Muscle layer of colon (tissue), 2 donors: Measurements from ENCODE around the gene JUNB.

Experiments used
- H3K27ac ChIP-seq: one replicate; pipeline ENCODE4 v1.7.0; 2013; ENCODE audit warnings: low read depth, mild to moderate bottlenecking, low read length, moderate library complexity
- H3K27me3 ChIP-seq, 2 donors: one replicate each; pipeline ENCODE4 v1.7.0; 2013; ENCODE audit warnings: low read length in 2 of 2, mild to moderate bottlenecking in 2 of 2; ENCODE audit not compliant: insufficient read depth in 2 of 2, control insufficient read depth in 1 of 2
- H3K36me3 ChIP-seq: one replicate; pipeline ENCODE4 v1.7.0; 2013; ENCODE audit warnings: mild to moderate bottlenecking, low read length; ENCODE audit not compliant: insufficient read depth
- H3K4me1 ChIP-seq: one replicate; pipeline ENCODE4 v1.7.0; 2013; ENCODE audit warnings: mild to moderate bottlenecking, low read length; ENCODE audit not compliant: insufficient read depth
- H3K4me3 ChIP-seq, 2 donors: one replicate each; pipeline ENCODE4 v1.7.0; 2013; ENCODE audit warnings: low read length in 2 of 2, low read depth in 1 of 2, mild to moderate bottlenecking in 1 of 2, moderate library complexity in 1 of 2
- H3K9ac ChIP-seq: one replicate; pipeline ENCODE4 v1.7.0; 2013; ENCODE audit warnings: low read length
- H3K9me3 ChIP-seq: one replicate; pipeline ENCODE4 v1.7.0; 2013; ENCODE audit warnings: mild to moderate bottlenecking, low read length
- donor health status: abdominal sarcoma.
- donor health status: Adenocarcinoma of cecum.

The JUNB gene

GRCh38 chr19:12791345-12792050, at the start of gene JUNB:
Gene JUNB (plus strand): TSS chr19:12791486. CDS start chr19:12791772, 286 bp downstream.
- peaks cover 36% of the 10 kb centered on the region for H3K4me1 ChIP-seq

GRCh38 chr19:12745166-12745897, 46.0 kb upstream of the JUNB start:
- Histone ChIP-seq H3K36me3 (peaks cover 15% of the 10 kb centered on the region), H3K27ac (no peak overlapping the region)

More at GRCh38 chr19:12791345-12792050, at the start of gene JUNB:
- Histone ChIP-seq H3K36me3 (no peaks in the 10 kb centered on the region), H3K9me3 (no peaks in the 10 kb centered on the region), H3K27ac (peak within 1 kb of the TSS; percentile 99), H3K4me3 (peak within 1 kb of the TSS; percentile 82 to 90), H3K27me3 (no peaks in the 10 kb centered on the region), H3K9ac (peak within 1 kb of the TSS; percentile 99)

GRCh38 chr19:12748489-12748888, 42.8 kb upstream of the JUNB start:
- peaks cover 5% of the 10 kb centered on the region for H3K9me3 ChIP-seq
- H3K4me1 ChIP-seq, result no peaks in the 10 kb centered on the region
- H3K27me3 ChIP-seq, result peaks cover 0 to 15% of the 10 kb centered on the region in 2 donors
- H3K9ac ChIP-seq, result no peak overlapping the region
- no peak overlapping the region for H3K4me3 ChIP-seq
- no peak overlapping the region for H3K27ac ChIP-seq
- H3K36me3 ChIP-seq, result peaks cover 15% of the 10 kb centered on the region

More at GRCh38 chr19:12745166-12745897, 46.0 kb upstream of the JUNB start:
- peaks cover 5% of the 10 kb centered on the region for H3K9me3 ChIP-seq
- H3K4me1 ChIP-seq, result no peaks in the 10 kb centered on the region
- H3K27me3 ChIP-seq, result peaks cover 0 to 8% of the 10 kb centered on the region in 2 donors
- no peak overlapping the region for H3K9ac ChIP-seq
- no peak overlapping the region for H3K4me3 ChIP-seq

GRCh38 chr19:12749938-12750521, 41.3 kb upstream of the JUNB start:
- peaks cover 0 to 15% of the 10 kb centered on the region in 2 donors for H3K27me3 ChIP-seq
- H3K4me1 ChIP-seq, result no peaks in the 10 kb centered on the region
- peaks cover 5% of the 10 kb centered on the region for H3K9me3 ChIP-seq
- peaks cover 9% of the 10 kb centered on the region for H3K36me3 ChIP-seq
- H3K4me3 ChIP-seq, result no peak overlapping the region
- no peak overlapping the region for H3K27ac ChIP-seq
- H3K9ac ChIP-seq, result no peak overlapping the region

GRCh38 chr19:12750851-12751250, 40.4 kb upstream of the JUNB start:
- Histone ChIP-seq H3K9me3 (peaks cover 5% of the 10 kb centered on the region), H3K36me3 (peaks cover 9% of the 10 kb centered on the region), H3K4me3 (no peak overlapping the region), H3K27ac (no peak overlapping the region), H3K27me3 (peaks cover 0 to 15% of the 10 kb centered on the region in 2 donors), H3K9ac (no peak overlapping the region), H3K4me1 (no peaks in the 10 kb centered on the region)

GRCh38 chr19:12751635-12752034, 39.7 kb upstream of the JUNB start, which contains the start of gene BEST2:
Gene BEST2 (plus strand): TSS chr19:12751791. CDS start chr19:12752593, 802 bp downstream.
- no peak within 1 kb of the TSS for H3K9ac ChIP-seq
- H3K4me3 ChIP-seq, result no peak within 1 kb of the TSS
- peaks cover 0 to 15% of the 10 kb centered on the region in 2 donors for H3K27me3 ChIP-seq

GRCh38 chr19:12752056-12752781, 39.1 kb upstream of the JUNB start:
- H3K27me3 ChIP-seq, result peaks cover 0 to 15% of the 10 kb centered on the region in 2 donors
- H3K4me3 ChIP-seq, result no peak overlapping the region
- H3K9ac ChIP-seq, result no peak overlapping the region
- no peak overlapping the region for H3K27ac ChIP-seq
- H3K4me1 ChIP-seq, result no peaks in the 10 kb centered on the region
- H3K36me3 ChIP-seq, result peaks cover 9% of the 10 kb centered on the region
- peaks cover 5% of the 10 kb centered on the region for H3K9me3 ChIP-seq

More at GRCh38 chr19:12751635-12752034, 39.7 kb upstream of the JUNB start, which contains the start of gene BEST2:
- Histone ChIP-seq H3K27ac (no peak within 1 kb of the TSS), H3K9me3 (peaks cover 5% of the 10 kb centered on the region), H3K36me3 (peaks cover 9% of the 10 kb centered on the region), H3K4me1 (no peaks in the 10 kb centered on the region)

GRCh38 chr19:12754465-12755196, 36.7 kb upstream of the JUNB start:
- Histone ChIP-seq H3K4me1 (no peaks in the 10 kb centered on the region), H3K27ac (no peak overlapping the region), H3K4me3 (no peak overlapping the region), H3K27me3 (peaks cover 0 to 7% of the 10 kb centered on the region in 2 donors), H3K36me3 (no peaks in the 10 kb centered on the region), H3K9ac (no peak overlapping the region), H3K9me3 (no peaks in the 10 kb centered on the region)

- Histone ChIP-seq H3K27me3 (peaks cover 0 to 7% of the 10 kb centered on the region in 2 donors), H3K4me1 (no peaks in the 10 kb centered on the region), H3K4me3 (no peak overlapping the region), H3K9ac (no peak overlapping the region), H3K9me3 (no peaks in the 10 kb centered on the region), H3K36me3 (no peaks in the 10 kb centered on the region), H3K27ac (no peak overlapping the region)
Measured at GRCh38 chr19:12756150-12756883, 35.0 kb upstream of the JUNB start.
